Measurements from ENCODE around the gene LYPD6B. TPM values are rescaled to one million over a fixed set of nuclear protein-coding genes. Genes with fewer than 3 reads are reported as not detected.

LYPD6B gene
- total RNA-seq, 2 experiments from 2014 or later, result not detected

GRCh38 chr2:149090706-149091105 lies 52.2 kb downstream of the LYPD6B start:
- H3K36me3 Mint-ChIP-seq (ENCODE audit: low read depth), result no peaks in the 10 kb centered on the region
- DNase-seq, result no peak
- no peak overlapping the region for H3K27ac Mint-ChIP-seq
- no peak for ATAC-seq
- intact Hi-C loops (cut with micrococcal nuclease), result no loop called here
- no peak overlapping the region for H3K4me3 Mint-ChIP-seq
- no peak for TF ChIP-seq CTCF (IDR thresholded peaks at IDR 0.05)
- CTCF ChIA-PET, result interaction anchor here (0.7 kb wide), 1 partner anchor 203 kb away, joined by 3 read pairs; no protein-coding TSS in a partner anchor
- no peaks in the 10 kb centered on the region for H3K9me3 Mint-ChIP-seq
- POLR2A ChIA-PET, result no interaction called here
- H3K27me3 Mint-ChIP-seq, result peaks cover 17% of the 10 kb centered on the region
- H3K4me1 Mint-ChIP-seq (ENCODE audit: low read depth), result no peaks in the 10 kb centered on the region

- TF ChIP-seq CTCF (IDR thresholded peaks at IDR 0.05), result no peak
- intact Hi-C loops (cut with micrococcal nuclease), result no loop called here
- H3K27ac Mint-ChIP-seq, result no peak overlapping the region
These were observed 55.1 kb downstream of the LYPD6B start for GRCh38 chr2:149093579-149093978.

GRCh38 chr2:149094217-149095015 lies 55.9 kb downstream of the LYPD6B start:
- H3K27ac Mint-ChIP-seq, result no peak overlapping the region
- no peak for ATAC-seq
- peaks cover 18% of the 10 kb centered on the region for H3K27me3 Mint-ChIP-seq
- intact Hi-C loops (cut with micrococcal nuclease), result no loop called here
- no peaks in the 10 kb centered on the region for H3K4me1 Mint-ChIP-seq (ENCODE audit: low read depth)
- ChIA-PET POLR2A (no interaction called here), CTCF (no interaction called here)
- no peaks in the 10 kb centered on the region for H3K9me3 Mint-ChIP-seq
- no peak for TF ChIP-seq CTCF (IDR thresholded peaks at IDR 0.05)
- no peaks in the 10 kb centered on the region for H3K36me3 Mint-ChIP-seq (ENCODE audit: low read depth)
- DNase-seq, result no peak
- H3K4me3 Mint-ChIP-seq, result no peak overlapping the region

More at GRCh38 chr2:149093579-149093978, 55.1 kb downstream of the LYPD6B start:
- ATAC-seq (no peak), DNase-seq (no peak)
- ChIA-PET POLR2A (no interaction called here), CTCF (no interaction called here)
- Mint-ChIP-seq H3K4me3 (no peak overlapping the region), H3K36me3 (ENCODE audit: low read depth) (no peaks in the 10 kb centered on the region), H3K4me1 (ENCODE audit: low read depth) (no peaks in the 10 kb centered on the region), H3K27me3 (peaks cover 20% of the 10 kb centered on the region), H3K9me3 (no peaks in the 10 kb centered on the region)

GRCh38 chr2:149098701-149099100 lies 60.2 kb downstream of the LYPD6B start:
- intact Hi-C loops (cut with micrococcal nuclease), result no loop called here
- H3K4me1 Mint-ChIP-seq (ENCODE audit: low read depth), result no peaks in the 10 kb centered on the region
- TF ChIP-seq CTCF (IDR thresholded peaks at IDR 0.05), result no peak
- CTCF ChIA-PET, result interaction anchor here (2.0 kb wide), 1 partner anchor 10 kb away, joined by 6 read pairs; no protein-coding TSS in a partner anchor
- peaks cover 13% of the 10 kb centered on the region for H3K27me3 Mint-ChIP-seq
- H3K4me3 Mint-ChIP-seq, result no peak overlapping the region
- DNase-seq (no peak), ATAC-seq (no peak)
- no peak overlapping the region for H3K27ac Mint-ChIP-seq
- POLR2A ChIA-PET, result no interaction called here
- H3K9me3 Mint-ChIP-seq, result no peaks in the 10 kb centered on the region
- no peaks in the 10 kb centered on the region for H3K36me3 Mint-ChIP-seq (ENCODE audit: low read depth)

GRCh38 chr2:149099298-149099697 lies 60.8 kb downstream of the LYPD6B start:
- ATAC-seq (no peak), DNase-seq (no peak)
- ChIA-PET POLR2A (no interaction called here), CTCF (interaction anchor here (2.0 kb wide), 1 partner anchor 11 kb away, joined by 6 read pairs; no protein-coding TSS in a partner anchor)
- Mint-ChIP-seq H3K27me3 (peaks cover 11% of the 10 kb centered on the region), H3K27ac (no peak overlapping the region), H3K4me1 (ENCODE audit: low read depth) (no peaks in the 10 kb centered on the region), H3K36me3 (ENCODE audit: low read depth) (no peaks in the 10 kb centered on the region), H3K4me3 (no peak overlapping the region), H3K9me3 (no peaks in the 10 kb centered on the region)
- intact Hi-C loops (cut with micrococcal nuclease), result no loop called here
- TF ChIP-seq CTCF (IDR thresholded peaks at IDR 0.05), result no peak

All from activated CD8-positive, alpha-beta T cell treated with anti-CD3 and anti-CD28 coated beads for 36 hours (primary cell).